ENCODE data around the gene SLC13A3. TPM values are rescaled to one million over a fixed set of nuclear protein-coding genes. Genes with fewer than 3 reads are reported as not detected.

SLC13A3 gene
- total RNA-seq, 1 experiment from 2014 or later = 9.1 TPM

- Histone ChIP-seq H3K4me1 (replicated peaks; ENCODE audit: insufficient read depth) (no peaks in the 10 kb centered on the region), H4K20me1 (ENCODE audit: insufficient read depth) (no peaks in the 10 kb centered on the region), H3K27me3 (ENCODE audit: insufficient read depth, low read depth) (no peaks in the 10 kb centered on the region), H2AFZ (no peak overlapping the region), H3K4me3 (no peak overlapping the region), H3K36me3 (ENCODE audit: low read depth) (no peaks in the 10 kb centered on the region), H3K9me2 (ENCODE audit: insufficient read depth) (no peaks in the 10 kb centered on the region), H3K9me3 (ENCODE audit: insufficient read depth, low read depth) (no peaks in the 10 kb centered on the region), H3K4me2 (no peak overlapping the region), H3K27ac (no peak overlapping the region), H3F3A (ENCODE audit: insufficient read depth, low read depth) (no peaks in the 10 kb centered on the region), H3K79me2 (ENCODE audit: low read depth) (no peaks in the 10 kb centered on the region)
- intact Hi-C loops (cut with micrococcal nuclease; ENCODE audit: unreplicated experiment) = loop anchor here (2.0 kb wide), 1 partner anchor 121 kb away; no protein-coding TSS in a partner anchor
- CTCF ChIA-PET = no interaction called here
- TF ChIP-seq CTCF (conservative IDR thresholded peaks at IDR 0.05) = peak; percentile 44; the same call in 1 of the 2 replicates
- TF ChIP-seq EZH2 (IDR thresholded peaks at IDR 0.05; ENCODE audit: low read depth) = no peak
- DNase-seq = no peak
- POLR2A ChIA-PET (ENCODE audit: unreplicated experiment) = no interaction called here
- no TSS peak for BruUV-seq (replicated peaks)
Observed at GRCh38 chr20:46559685-46560440, 91.4 kb downstream of the SLC13A3 start.

- Histone ChIP-seq H3K4me3 (no peak overlapping the region), H3K79me2 (ENCODE audit: low read depth) (no peaks in the 10 kb centered on the region), H3K27me3 (ENCODE audit: insufficient read depth, low read depth) (no peaks in the 10 kb centered on the region), H3K4me1 (replicated peaks; ENCODE audit: insufficient read depth) (no peaks in the 10 kb centered on the region), H3K9me3 (ENCODE audit: insufficient read depth, low read depth) (no peaks in the 10 kb centered on the region), H3K4me2 (no peak overlapping the region), H3K36me3 (ENCODE audit: low read depth) (no peaks in the 10 kb centered on the region), H3K27ac (no peak overlapping the region), H3K9me2 (ENCODE audit: insufficient read depth) (no peaks in the 10 kb centered on the region), H3F3A (ENCODE audit: insufficient read depth, low read depth) (no peaks in the 10 kb centered on the region), H4K20me1 (ENCODE audit: insufficient read depth) (no peaks in the 10 kb centered on the region), H2AFZ (no peak overlapping the region)
- ChIA-PET POLR2A (ENCODE audit: unreplicated experiment) (no interaction called here), CTCF (interaction anchor here (0.6 kb wide), 1 partner anchor 122 kb away, joined by 4 read pairs; no protein-coding TSS in a partner anchor)
- TF ChIP-seq CTCF (conservative IDR thresholded peaks at IDR 0.05) = no peak
- TF ChIP-seq EZH2 (IDR thresholded peaks at IDR 0.05; ENCODE audit: low read depth) = no peak
- intact Hi-C loops (cut with micrococcal nuclease; ENCODE audit: unreplicated experiment) = loop anchor here (2.0 kb wide), 1 partner anchor 122 kb away; no protein-coding TSS in a partner anchor
- no TSS peak for BruUV-seq (replicated peaks)
- no peak for DNase-seq
Observed at GRCh38 chr20:46559001-46559400, 92.3 kb downstream of the SLC13A3 start.

- no peak overlapping the region for H3K4me3 ChIP-seq
- TF ChIP-seq EZH2 (IDR thresholded peaks at IDR 0.05; ENCODE audit: low read depth) = no peak
- no peak for TF ChIP-seq CTCF (conservative IDR thresholded peaks at IDR 0.05)
- no peaks in the 10 kb centered on the region for H3K9me2 ChIP-seq (ENCODE audit: insufficient read depth)
- intact Hi-C loops (cut with micrococcal nuclease; ENCODE audit: unreplicated experiment) = loop anchor here (2.0 kb wide), 1 partner anchor 122 kb away; no protein-coding TSS in a partner anchor
- H3K4me2 ChIP-seq = no peak overlapping the region
- no peaks in the 10 kb centered on the region for H4K20me1 ChIP-seq (ENCODE audit: insufficient read depth)
- H3K9me3 ChIP-seq (ENCODE audit: insufficient read depth, low read depth) = no peaks in the 10 kb centered on the region
- H3K27me3 ChIP-seq (ENCODE audit: insufficient read depth, low read depth) = no peaks in the 10 kb centered on the region
- peak; percentile 30 to 53 for DNase-seq
- BruUV-seq (replicated peaks) = no TSS peak
- H3K4me1 ChIP-seq (replicated peaks; ENCODE audit: insufficient read depth) = no peaks in the 10 kb centered on the region
- H3F3A ChIP-seq (ENCODE audit: insufficient read depth, low read depth) = no peaks in the 10 kb centered on the region
- H3K36me3 ChIP-seq (ENCODE audit: low read depth) = no peaks in the 10 kb centered on the region
- ChIA-PET POLR2A (ENCODE audit: unreplicated experiment) (interaction anchor here (0.6 kb wide), 1 partner anchor 131 kb away, joined by 3 read pairs; the partner anchor contains the start of gene TP53RK), CTCF (interaction anchor here (0.6 kb wide), 1 partner anchor 122 kb away, joined by 4 read pairs; no protein-coding TSS in a partner anchor)
- H3K79me2 ChIP-seq (ENCODE audit: low read depth) = no peaks in the 10 kb centered on the region
- H2AFZ ChIP-seq = no peak overlapping the region
- H3K27ac ChIP-seq = no peak overlapping the region
Observed at GRCh38 chr20:46558511-46558959, 92.7 kb downstream of the SLC13A3 start.

All from PC-9 (cell line).